DLD1 (cell line): Measurements from ENCODE around the gene HOXC12.

ENCODE experiments used
- in situ Hi-C: cut with HindIII; loops from 2 replicates; pipeline ENCODE4 v1.10.0; 2017; ENCODE audit warnings: low sequenced_read_pairs

HOXC12 gene, protein sequence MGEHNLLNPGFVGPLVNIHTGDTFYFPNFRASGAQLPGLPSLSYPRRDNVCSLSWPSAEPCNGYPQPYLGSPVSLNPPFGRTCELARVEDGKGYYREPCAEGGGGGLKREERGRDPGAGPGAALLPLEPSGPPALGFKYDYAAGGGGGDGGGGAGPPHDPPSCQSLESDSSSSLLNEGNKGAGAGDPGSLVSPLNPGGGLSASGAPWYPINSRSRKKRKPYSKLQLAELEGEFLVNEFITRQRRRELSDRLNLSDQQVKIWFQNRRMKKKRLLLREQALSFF

DNA sequence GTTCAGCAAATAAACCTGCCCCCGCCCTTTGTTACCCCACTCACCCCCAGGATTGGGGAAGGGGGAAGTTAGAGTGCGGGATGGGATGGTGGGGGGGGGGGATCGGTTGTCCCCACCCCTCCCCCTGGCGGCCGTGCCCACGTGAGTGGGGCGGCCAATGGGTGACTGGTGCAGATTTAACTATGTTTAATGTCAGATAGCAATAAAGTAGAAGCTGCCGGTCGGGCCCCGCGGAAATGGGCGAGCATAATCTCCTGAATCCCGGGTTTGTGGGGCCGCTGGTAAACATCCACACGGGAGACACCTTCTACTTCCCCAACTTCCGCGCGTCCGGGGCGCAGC lies at the start of gene HOXC12:
TSS of gene HOXC12 (plus strand) at position 210 of the 342 bp plus-strand sequence. CDS start at position 237, 27 bp downstream.
- in situ Hi-C loops: no loop called here

DNA sequence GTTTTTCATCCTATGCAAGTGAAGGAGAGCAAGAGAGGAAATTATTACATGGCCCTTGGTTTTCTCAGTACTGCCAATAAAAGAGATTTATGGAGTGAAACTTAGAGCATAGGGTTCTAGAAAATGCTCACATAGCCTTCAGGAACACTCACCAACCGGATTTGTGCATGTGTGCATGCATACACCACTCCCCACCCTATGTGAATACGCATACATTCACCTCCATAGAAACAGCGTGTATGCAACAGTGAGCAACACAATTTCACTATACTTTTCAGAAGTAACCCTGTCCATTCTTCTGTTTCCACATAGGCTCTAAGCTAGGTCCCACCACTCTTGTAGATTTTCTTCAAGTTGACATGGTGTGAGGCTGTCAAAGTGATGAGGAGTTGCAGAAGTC lies 47.6 kb upstream of the HOXC12 start:
- in situ Hi-C loops: no loop called here

DNA sequence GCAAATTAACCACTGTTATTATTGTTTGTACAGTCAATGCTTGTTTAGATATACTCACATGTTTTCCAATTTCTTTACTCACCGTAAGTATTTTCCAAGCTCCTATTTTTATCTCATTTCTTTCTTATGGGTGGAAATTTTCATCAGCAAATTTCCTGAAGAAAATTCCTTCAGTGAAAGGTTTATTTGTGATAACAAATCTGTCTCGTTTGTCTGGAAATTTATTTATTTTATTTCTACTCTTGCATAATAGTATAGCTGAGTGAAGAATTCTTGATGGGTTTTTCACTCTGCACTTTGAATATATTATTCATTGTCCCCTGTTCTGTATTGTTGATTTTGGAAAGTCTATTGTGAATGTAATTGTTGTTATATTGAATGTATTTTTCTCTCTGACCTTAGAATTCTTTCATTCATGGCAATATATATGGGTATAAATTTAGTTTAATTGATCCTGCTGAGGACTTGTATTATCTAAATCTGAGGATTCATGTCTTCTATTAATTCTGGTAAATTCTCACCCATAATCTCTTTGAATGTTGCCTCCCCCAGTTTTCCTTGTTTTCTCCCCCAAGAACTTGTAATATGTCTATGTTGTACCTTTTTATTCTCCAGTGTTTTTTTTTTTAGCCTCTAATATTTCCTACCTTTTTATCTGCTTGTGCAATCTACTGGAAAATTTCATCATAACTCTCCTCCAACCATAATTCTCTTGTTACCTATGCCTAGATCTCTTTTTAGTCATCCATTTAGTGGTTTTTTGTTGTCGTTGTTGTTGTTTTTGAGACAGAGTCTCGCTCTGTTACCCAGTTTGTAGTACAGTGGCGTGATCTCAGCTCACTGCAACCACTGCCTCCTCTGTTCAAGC lies 37.7 kb upstream of the HOXC12 start:
- in situ Hi-C loops: no loop called here

DNA sequence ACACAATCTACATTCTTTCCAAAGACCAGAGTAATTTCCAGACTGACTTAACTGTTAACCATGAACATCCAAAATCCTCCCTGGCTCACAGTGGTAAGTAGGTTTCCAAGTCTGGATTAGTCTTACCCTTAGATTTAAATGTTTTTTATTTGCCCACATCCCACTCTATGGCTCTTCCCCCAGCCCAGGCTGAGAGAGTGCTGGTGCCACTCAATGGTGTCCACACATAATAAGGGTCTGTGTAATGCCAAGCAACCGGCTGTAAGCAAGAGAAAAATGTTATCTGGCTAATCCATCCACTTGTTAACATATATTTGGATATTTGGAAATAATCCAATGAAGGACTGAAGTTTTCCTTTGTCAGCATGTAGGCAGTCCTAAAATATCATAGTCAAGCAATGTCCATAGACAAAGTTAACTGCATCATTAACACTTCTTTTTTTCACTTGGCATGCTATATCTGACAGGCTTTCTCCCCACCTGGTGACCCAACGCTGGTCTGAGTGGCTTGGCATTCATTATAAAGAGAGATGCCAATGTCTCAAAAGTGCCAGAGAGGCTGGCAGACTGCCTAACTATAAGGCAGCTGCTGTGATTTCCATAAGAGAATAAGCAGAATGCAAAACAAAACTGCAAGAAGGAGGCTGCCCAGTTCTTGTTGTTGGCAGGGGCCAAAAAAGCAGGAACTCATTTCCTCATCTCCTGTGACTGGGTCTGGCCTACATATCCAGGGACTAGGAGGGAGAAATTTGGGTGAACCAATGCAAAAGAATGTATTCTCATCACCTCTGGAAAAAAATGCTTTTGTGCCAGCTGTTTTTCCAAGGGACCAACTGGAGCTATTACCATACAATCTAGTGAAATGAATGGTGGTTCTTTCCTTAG lies 29.9 kb upstream of the HOXC12 start:
- in situ Hi-C loops: no loop called here

DNA sequence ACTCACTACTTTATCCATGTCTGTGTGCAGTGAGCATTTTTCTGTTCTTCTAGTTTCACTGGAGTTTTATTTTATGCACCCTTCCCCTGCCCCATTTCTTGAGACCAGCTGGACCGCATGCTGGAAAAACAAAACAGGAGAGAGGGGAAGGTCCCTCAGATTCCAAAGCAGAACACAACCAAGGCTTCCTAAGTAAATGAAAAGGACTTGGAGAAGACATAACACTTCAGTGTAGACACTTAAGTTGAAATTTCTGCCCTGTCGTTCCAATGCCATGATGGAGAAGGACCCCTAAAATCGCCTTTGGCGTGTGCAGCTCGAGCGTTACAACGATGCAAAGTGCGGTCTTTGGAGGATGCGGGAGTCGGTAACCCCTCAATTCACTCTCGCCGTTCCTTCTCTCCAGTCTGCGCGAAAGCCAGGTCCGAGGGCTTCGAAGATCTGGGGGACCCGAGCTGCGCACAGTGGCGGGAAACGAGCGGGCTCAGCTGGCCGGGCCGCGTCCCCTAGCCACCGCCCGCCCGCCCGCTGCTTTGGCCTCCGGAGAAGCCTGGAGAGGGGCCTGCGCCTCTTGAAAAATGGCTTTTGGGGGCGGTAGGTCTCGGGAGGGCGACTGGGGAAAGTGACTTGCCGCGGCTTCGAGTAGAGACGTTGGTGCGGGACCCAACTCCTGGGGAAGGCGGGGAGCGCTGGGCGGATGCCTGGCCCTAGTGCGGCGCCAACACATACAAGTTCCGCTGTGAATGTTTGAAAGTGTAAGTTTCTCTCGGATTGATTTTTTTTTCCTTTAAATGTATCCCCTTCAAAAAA lies 27.3 kb upstream of the HOXC12 start:
- in situ Hi-C loops: no loop called here

DNA sequence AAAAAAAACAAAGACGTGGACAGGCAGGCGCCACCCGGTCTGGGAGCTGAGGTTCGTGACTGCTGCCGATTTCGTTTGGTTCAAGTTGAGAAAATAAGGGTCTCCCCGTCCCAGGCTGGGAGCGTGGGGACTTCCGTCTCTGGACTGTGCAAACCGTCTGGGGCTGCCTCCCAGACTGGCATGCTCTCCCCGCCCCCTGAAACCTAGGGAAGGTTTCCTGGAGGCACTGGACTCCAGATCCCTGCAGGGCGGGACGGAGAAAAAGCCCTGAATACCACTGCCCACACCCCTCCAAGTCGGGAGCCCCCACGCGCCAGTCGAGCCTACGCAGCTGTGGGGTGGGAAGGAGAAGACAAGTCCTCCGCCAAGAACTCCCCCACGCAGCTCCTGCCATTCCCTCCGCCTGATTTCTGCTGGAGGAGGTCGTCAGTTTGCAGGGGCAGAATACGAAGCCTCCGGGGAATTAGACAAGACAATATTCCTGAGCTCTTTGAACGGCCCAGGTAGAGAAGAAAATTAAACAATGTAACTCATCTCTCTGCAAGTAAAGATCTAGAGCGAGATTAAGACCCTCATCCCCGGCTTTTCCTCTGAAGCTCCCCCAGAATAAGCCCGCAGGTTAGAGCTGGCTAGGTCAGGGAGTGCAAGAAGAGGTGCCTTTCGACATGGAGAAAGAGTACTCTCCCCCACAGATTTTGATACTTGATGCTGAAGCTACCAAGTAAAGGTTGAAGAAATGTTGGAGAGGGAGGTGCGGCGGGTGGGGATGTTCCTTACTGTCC lies 26.5 kb upstream of the HOXC12 start:
- in situ Hi-C loops: no loop called here

DNA sequence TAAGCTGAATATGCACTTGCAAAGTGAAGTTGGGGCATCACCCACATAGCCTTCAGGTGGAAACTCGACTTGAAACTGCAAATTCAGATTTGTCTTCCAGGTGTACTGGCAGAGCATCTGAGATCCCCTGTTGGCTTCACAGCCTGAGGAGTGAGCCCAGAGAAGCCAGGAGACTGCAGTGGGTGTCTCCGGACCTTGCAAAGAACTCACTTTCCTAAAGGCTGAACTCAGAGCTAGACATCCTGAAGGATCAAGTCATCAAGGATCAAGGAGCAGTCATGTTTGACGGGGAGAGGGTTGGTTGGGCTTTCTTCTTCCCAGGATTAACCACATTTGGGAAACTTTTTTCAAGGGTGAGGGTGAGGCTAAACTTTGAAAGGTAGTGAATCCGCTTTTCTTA lies 25.2 kb upstream of the HOXC12 start:
- in situ Hi-C loops: no loop called here

DNA sequence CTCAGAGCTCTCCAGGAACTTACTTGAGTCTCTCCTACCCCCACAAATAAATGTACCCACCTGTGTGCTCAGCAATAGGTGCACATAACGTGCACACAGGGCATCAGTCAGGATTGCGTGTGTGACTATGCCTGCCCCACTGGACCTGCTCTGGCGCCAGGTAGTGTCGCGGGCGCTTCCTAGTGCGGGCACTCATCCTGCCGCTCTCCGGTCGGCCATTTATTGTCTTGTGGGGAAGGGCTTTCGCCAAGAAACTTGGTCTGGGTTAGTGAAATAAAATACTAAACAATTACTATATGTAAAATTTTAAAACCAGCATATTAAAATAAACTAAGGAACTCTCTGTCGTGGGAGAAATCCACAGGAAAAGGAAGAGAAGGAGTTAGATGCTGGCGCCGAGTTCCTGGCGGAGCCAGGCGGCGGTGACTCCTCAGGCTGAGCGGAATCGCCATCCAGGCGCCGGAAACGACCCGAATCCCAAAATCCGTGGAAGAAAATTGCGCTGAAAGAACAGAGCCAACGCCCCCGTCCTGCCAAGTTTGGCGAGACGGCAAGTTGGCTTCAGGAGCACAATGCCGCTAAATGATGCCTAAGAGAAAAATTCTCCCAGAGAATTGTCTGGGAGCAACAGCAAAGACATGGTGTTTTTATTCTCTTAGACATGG lies 24.0 kb upstream of the HOXC12 start:
- in situ Hi-C loops: no loop called here

DNA sequence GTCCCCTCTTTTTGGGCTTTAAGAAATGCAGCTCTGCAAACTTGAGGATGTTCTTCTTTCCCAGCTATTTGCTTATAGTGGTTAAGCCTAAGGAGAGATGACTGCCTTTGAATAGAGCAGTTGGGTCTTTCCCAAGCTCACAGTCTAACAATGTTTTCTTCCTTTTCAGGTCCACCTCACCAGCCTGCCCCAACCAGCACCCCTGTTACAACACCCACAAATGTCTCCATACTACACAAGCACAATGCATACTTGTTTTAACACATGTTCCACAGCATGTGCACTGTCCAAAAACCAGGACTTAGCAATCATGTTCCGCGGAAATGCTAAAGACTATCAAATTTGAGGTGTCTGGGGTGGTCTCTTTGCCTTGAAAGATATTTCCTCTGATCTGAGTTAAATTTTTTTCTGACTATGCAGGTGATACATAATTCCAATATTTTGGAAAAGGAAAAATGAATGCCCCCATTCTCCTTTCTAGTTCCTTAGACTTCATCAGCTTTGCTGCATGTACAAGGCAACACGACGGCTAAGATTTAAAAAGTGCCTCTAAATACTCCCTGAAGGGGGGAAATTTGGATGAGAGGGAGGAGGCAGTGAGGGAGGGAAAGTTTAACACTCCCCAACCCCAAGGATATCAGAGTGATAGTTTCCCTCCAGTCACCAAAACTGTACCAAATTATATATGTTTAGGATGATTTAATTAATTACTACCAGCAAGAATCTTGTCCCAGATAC lies 22.7 kb upstream of the HOXC12 start:
- in situ Hi-C loops: no loop called here

DNA sequence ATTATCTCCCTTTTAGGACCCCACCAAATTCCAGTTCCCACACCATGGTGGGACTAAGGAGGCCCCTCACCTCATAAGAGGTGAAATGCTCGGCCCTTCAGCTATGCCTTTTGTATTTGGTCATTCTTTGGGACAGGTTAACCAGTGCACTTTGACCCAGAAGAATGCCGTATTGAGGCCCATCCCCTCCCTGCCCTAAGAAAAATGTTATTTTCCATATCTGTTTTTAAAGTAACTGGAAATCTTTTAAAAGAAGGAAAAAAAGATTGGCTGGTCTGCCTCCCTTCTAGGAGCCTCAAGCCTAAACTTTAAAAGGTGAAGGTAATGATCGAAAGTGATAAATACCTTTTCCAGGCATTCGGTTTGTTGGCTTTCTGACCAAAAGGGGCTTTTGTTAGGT lies 21.8 kb upstream of the HOXC12 start:
- in situ Hi-C loops: no loop called here

DNA sequence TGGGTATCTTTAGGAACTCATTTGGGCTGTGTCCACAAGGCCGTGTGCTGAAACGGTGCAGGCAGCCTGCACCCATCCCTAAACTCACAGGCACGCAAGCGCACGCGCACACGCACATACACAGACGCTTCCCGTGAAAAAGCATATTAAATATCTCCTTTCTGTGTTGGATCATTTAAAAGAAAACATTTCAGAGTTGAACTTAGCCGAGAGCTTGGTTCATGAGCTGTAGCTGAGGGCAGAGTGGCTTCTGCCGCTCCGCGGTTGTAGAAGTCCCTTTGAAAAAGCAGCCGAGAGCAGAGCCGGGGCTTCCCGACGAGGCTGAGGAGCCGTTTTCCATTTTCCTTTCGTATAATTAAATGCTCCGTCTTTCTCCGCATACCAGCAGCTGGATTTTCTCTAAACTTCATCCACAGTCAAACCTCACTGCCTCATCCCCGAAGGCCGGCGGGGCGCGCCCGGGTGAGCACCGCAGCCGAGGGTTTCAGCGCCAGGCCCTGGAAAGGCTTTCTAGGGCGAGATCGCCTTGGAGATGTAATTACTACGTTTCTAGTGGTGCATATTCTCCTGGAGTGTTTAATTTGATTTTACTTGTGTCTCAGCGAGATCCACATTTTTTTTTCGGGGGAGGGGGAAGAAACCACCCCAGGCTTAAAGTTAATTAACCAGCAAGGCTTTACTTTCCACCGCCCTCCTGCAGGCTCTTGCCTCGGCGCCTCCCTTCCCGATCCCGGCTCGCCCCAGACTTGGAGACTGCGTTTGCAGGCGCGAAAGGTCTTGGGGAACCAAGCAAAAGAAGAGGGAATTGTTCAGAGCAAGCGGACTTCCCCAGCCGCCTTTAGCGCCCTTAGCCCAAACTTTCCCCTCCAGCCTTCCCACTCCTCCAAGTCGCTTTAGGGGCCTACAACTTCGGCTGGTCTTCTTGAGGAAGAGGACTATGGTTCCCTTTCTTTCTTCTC lies 19.0 kb upstream of the HOXC12 start:
- in situ Hi-C loops: no loop called here

DNA sequence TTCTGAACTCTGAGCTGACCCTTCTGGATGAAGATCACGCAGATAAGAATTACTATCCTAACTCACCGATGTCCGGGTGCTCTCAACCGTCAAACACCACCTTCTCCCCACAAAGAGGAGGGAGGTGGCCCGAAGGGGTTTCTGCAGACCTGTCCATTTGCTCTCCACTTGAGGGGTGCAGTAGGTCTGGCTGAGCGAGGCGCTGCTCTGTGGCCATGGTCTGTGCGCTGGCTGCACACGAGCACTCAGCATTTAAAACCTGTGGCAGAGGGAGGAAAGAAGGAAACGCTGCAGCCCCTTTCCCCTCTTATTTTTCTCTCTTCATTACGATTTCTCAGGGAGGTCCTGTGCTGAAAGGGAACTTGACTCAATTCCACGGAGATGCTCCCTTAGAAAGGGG lies 17.6 kb upstream of the HOXC12 start:
- in situ Hi-C loops: no loop called here

DNA sequence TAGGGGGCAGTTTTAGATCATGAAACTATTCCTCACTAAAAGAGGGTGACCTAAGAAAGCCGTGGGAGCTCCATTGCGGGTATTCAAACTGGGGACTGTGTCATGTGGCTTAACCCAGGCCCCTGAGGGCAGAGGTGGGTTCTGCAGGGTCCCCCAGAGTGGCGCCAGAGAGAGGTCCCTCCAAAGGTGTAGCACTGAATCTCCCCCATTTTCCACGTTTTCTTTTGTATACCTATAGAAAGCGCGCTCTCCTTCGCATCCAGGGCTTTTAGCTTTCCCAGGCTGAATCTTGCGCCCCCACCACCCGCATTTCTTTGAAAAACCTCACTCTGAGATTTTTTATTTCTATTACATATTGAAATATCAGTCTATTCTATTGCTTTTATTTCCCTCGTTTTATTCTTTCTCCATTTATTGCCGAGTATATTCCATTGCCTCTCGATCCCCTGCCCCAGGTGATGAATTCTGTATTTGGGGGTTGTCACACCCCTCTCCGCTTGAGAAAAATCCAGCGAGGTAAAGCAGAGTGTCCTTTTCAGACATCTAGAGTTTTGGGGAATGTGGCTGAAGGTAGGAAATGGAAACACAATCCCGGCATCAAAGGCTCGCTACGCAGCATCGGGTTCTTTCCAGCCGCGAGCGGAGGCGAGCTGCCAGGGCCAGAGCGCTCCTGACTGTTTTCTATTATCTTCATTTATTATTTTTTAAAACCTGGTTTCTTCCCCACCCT lies 16.9 kb upstream of the HOXC12 start:
- in situ Hi-C loops: no loop called here

DNA sequence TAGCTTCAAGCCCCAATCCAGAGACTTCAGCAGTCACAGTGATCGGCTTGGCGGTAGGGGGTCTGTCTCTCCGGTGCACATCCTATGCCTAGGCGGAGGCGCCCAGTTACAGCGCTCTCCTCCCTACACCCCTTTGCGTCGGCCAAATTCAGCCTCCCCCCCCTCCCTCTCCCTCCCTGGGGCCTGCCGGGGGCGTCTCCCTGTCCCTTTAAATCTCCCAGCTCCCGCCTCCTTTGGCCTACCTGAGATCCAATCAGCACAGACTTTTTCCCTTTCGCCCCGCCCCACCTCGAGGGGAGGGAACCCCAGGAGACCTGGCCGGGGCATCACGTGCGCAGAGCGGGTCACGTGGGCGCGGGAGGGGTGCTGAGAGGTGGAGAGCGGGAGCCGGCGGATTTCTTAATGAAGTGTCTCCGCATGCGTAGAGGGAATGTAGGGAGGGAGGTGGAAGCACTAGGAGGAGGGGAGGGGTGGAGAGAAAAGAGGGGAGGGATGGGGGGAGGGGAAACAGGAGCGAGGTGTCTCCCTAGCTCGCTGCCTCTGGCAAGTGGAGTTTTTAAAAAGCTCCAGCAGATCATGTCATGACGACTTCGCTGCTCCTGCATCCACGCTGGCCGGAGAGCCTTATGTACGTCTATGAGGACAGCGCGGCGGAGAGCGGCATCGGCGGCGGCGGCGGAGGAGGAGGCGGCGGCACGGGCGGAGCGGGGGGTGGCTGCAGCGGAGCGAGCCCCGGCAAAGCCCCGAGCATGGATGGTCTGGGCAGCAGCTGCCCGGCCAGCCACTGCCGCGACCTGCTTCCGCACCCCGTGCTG lies 16.2 kb upstream of the HOXC12 start, which contains the start of gene HOXC13:
TSS of gene HOXC13 (plus strand) at position 506 of the 815 bp plus-strand sequence. CDS start at position 582, 76 bp downstream.
- in situ Hi-C loops: no loop called here

DNA sequence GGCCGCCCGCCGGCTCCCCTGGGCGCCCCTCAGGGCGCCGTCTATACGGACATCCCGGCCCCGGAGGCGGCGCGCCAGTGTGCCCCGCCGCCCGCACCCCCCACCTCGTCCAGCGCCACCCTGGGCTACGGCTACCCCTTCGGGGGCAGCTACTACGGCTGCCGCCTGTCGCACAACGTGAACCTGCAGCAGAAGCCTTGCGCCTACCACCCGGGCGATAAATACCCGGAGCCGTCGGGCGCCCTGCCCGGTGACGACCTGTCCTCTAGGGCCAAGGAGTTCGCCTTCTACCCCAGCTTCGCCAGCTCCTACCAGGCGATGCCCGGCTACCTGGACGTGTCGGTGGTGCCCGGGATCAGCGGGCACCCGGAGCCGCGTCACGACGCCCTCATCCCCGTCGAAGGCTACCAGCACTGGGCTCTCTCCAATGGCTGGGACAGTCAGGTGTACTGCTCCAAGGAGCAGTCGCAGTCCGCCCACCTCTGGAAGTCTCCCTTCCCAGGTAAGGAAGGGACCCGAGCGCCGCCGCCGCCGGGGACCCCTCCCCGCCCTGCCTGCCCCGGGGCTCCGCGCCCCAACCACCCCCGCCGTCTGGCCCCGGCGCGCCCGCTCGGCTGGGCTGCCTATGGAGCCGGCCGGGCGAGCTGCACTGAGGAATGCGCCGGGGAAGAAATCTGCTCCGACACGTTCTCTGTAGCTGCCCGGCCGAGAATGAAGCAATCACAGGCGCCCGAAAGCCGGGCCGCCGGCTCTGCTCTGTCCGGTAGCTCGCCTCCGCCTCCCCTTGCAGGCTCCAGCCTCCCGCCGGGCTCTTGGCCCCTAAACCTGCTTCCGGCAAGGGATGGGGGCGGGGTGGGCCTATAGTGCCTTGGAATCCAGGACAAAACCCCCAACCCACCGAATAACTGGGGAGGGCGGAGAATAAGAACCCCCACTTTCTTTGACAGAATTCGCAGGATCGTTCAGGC lies 15.3 kb upstream of the HOXC12 start:
- in situ Hi-C loops: no loop called here
